Measurements from ENCODE around the gene DNAJB6.

- TF ChIP-seq BHLHE40 (IDR thresholded peaks at IDR 0.05; ENCODE audit: borderline replicate concordance) (no peak), LEF1 (IDR thresholded peaks at IDR 0.05; ENCODE audit: borderline replicate concordance) (no peak), ZNF384 (IDR thresholded peaks at IDR 0.05) (no peak), SP1 (IDR thresholded peaks at IDR 0.05) (no peak), FOXM1 (IDR thresholded peaks at IDR 0.05; ENCODE audit: borderline replicate concordance) (no peak), FOXK2 (IDR thresholded peaks at IDR 0.05) (no peak), TARDBP (IDR thresholded peaks at IDR 0.05) (no peak), SUZ12 (IDR thresholded peaks at IDR 0.05) (no peak)
Measured at GRCh38 chr7:157439761-157440160, 103.0 kb downstream of the DNAJB6 start.
